Activated naive CD4-positive, alpha-beta T cell (primary cell): Measurements from ENCODE around the gene BAZ2B.

Experiments used
- DNase-seq, 4 experiments: peaks; one replicate each; lab custom pipeline; 2025; lab: John Stamatoyannopoulos, UW

Gene BAZ2B

DNA sequence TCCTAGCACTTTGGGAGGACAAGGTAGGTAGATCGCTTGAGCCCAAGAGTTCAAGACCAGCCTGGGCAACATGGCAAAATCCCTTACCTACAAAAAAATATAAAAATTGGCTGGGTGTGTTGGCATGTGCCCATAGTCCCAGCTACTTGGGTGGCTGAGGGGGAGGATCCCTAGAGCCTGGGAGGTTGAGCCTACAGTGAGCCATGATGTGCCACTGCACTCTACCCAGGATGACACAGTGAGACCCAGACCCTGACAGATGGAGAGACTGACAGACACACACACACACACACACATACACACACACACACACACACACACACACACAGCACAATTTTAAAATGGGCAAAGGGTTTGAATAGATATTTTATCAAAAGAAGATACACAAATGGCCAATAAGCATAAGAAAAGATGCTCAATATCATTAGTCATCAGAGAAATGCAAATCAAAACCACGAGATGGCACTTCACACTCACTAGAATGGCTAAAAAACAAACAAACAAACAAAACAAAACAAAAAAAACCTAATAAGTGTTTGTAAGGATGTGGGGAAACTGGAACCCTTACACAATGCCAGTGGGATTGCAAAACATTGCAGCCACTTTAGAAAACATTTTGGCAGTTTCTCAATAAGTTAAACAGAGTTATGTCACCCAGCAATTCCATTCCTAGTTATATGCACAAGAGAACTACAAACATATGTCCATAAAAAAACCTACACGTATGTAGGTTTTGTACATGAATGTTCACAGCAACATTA lies 42.3 kb downstream of the BAZ2B start:
- no peak for DNase-seq

DNA sequence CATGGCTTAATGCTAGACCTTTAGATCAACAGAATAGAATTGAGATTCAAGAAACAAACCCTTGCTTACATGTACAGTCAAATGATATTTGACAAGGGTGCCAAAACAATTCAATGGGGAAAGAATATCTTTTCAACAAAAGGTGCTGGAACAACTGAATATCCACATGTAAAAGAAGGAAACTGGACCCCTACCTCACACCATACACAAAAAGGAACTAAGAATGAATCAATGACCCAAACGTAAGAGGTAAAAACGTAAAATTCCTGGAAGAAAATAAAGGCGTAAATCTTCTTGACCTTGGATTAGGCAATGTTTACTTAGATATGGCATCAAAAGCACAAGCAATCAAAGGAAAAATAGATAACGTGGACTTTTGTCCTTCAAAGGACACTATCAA lies 43.1 kb downstream of the BAZ2B start:
- no peak for DNase-seq

DNA sequence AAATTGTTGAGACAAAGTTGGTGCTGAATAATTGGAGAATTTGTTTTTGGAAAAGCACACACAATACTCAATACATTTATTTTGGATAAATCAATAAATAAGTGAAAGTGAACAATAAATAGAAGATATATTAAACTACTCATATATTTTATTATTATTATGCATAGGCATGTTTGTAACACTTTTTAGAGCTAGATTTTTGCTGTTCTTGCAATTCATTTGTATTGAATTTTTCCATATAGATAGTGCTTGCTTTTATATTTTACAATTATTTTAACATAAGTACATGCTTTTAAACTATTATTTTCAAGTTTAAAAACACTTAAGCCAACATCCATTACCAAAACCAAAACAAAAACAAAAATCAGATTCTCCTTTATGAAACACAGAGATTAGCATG lies 43.9 kb downstream of the BAZ2B start:
- no peak for DNase-seq

DNA sequence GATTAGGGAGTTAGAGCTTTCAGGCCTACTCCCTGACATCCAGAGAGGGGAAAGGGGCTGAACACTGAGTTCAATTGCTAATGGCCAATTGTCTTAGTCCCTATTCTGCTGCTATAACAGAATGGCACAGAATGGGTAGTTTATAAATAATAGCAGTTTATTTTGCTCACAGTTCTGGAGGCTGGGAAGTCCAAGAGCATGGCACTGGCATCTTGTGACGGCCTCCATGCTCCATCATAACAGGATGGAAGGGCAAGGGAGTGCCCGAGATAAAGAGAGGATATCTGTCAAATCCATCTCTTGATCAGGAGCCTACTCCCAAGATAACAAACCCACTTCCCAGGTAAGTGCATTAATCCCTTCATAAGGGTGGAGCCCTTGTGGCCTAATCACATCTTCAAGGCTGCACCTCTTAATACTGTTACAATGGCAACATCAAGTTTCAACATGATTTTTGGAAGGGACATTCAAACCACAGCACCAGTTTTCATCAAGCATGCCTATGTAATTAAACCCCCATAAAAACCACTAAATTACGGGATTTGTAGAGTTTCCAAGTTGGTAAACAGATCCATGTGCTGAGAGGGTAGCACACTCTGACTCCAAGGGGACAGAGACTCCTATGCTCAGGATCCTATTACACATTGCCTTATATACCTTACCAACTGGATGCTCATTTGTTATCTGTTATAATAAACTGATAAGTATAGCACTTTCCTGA lies 44.6 kb downstream of the BAZ2B start:
- no peak for DNase-seq

DNA sequence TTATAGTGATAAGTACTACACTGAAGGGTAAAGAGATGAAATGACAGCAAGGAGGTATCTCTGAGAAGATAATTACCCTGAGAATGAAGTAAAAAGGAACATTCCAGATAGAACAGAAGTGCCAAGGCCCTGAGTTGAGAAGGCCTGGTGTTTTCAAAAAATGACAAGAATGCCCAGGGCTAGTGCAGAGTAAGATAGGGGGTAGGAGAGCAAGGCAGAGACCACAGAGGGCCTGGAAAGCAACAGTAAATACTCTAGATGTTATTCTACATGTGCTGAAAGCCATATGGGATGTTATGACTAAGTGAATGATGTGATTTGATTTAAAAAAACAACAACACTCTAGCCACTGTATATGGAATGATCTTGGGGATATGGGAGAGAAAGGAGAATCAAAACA lies 52.3 kb downstream of the BAZ2B start:
- no peak for DNase-seq

DNA sequence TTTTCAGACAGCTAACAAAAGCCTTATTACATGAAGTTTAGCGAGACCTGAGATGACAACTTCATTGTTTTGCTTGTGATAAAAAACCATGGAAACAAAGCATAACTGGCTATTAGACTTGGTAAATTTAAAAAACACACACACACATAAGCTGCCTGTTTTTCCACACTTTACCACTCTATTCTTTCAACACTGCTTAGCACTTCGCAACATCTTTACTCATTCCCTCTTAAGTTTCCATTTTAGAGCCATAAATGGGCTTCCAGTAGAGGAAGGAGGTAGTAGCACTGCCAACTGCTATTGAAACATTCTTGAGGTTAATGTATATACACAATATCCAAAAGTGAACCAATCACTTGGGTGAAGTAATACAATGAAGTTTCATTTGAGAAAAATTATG lies 54.1 kb downstream of the BAZ2B start:
- DNase-seq, result no peak

DNA sequence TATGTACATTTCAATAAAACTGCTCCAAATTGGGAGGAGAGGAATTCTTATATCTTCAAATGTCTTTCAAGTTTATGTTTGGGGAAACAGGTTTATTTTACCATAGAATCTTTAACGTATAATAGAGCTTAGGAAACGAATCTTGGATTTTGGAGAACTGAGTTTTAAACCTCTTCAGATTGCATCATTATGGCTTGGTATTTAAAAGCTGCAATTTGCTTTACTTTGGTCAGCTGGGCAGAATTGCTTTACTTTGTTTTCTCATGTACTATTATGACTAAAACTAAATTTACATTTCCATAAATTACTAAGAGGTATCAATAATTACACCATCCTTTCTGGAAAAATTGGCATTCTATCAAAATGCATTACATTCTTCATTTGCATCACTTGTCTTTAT lies 54.6 kb downstream of the BAZ2B start:
- no peak for DNase-seq

DNA sequence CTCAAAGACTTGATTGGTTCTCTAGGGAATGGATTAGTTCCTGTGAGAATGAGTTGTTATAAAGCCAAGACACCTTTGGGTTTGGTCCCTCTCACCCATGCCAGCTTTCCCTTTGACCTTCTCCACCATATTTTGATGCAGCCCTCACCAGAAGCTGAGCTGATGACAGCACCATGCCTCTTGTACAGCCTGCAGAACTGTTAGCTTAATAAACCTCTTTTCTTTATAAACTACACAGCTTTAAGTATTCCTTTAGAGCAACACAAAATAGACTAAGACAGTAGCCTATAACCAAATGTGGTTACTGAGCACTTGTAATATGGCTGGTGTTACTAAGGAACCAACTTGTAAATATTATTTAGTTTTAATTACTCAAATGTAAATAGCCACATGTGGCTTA lies 55.1 kb downstream of the BAZ2B start:
- DNase-seq, result no peak

DNA sequence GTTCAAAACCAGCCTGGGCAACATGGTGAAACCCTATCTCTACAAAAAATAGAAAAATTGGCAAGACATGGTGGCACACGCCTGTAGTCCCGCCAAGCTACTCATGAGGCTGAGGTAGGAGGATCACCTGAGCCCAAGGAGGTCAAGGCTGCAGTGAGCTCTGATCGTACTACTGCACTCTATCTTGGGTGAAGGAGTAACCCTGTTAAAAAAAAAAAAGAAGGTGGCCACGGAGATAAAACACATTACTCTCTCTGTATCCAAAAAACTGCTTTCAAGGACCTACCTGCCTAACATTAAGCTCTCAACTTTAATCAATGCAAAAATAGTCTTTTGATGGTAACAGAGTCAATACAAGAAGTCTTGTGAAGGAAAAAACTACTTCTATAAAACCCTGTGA lies 57.3 kb downstream of the BAZ2B start:
- DNase-seq, result no peak

DNA sequence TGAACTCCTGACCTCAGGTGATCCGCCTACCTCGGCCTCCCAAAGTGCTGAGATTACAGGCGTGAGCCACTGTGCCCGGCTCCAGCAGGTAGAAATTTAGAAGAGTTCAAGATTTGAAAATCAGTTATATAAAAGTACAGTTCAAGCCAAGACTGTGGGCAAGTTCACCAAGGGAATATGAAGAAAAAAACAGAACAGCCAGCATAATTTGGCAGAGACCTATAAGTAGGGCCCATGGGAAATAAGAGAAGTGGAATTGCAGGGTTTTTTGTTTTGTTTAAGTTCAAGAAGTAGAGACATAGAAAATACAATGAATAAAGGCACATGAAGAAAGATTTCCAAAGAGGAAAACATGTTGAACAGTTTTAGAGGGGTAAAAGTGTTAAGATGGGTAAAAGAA lies 57.9 kb downstream of the BAZ2B start:
- DNase-seq, result no peak

DNA sequence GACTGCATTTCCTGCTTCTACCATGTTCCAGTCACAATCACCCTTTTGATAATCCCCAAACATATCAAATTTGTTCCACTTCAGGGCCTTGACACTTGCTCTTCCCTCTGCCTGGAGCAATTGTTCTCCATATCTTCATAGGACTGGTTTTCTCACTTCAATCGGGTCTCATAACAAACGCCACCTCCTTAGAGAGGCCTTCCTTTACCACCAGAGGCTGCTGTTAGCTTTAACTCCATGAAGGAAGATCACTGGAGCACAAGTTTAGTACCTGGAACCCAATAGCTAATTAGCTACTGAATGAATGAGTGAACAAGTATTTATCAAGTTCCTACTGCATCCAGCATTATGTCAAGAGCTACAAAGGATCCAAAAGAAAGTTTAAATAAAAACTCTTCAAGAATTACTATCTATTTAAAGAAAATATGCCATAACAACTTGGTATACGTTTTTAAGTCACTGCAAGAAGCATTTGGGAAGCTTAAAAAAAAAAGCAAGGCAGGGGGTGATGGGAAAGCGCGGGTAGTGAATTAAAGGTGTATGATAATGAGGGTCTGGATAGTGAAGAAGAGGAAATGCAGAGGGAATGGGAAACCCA lies 58.8 kb downstream of the BAZ2B start:
- no peak for DNase-seq

DNA sequence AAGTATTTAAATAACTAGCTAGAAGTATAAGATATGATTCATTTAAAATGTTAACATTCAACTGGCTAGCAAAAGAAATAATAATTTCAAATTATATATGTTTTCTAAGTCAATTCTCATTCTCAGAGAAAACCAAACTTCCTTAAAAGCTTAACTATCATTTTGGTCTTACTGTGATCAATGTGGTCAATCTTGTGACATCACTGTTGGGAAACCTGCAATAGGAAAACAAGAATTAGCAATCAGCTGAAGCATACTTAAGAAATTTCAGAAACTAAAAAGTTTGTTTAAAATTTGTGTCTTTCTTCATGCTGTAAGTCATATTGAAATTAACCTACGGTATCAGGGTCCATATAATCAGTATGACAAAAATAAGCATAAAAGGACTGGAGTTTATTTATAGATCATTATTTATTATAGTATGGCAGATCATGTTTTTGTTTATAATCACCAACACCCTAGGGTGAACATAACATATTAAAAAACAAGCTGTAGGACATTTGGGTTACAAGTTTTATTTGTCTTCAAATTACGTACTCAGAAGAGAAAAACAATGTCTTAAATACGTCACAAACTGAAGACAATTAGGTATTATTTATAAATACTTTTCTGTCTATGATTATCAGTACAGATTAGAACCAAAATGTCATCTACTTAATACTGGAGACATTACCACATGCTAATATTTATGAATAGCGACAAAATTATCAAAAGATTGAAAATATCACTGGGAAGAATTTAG lies 60.5 kb downstream of the BAZ2B start:
- DNase-seq, result no peak

DNA sequence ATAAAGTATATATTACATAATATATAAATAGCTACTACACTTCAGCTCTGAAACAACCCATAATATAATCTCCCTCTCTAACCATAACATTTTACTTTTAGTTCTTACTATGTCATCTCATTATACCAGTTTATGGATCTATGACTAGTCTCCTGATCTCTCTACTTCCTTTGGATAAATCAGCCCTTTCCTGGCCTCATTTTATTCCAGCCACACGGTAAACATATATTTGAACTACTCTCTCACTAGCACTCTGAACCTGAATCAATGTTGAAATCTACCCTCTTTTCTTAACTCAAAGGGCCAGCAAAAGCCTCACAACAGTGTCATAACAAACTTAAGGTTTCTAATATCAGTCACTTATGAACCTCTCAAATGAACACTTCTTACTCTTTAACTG lies 62.6 kb downstream of the BAZ2B start:
- no peak for DNase-seq

DNA sequence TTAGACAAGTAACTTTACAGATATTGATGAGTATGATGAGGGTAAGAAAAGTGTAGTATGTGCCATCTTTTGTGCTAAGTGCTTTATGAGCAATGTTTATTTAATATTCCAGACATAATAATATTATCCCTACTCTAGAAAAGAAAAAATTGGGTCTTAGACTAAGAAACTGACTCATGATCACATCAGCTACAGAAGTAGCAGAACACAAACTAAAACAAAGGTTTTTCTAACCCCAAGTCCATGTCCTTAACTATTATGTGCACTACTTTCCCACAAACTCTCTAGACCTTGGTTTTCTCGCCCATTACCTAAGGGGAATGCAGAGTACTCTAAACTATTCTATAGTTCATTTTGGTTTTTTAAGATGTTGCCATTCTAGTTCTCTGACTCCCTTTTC lies 64.5 kb downstream of the BAZ2B start:
- DNase-seq, result no peak

DNA sequence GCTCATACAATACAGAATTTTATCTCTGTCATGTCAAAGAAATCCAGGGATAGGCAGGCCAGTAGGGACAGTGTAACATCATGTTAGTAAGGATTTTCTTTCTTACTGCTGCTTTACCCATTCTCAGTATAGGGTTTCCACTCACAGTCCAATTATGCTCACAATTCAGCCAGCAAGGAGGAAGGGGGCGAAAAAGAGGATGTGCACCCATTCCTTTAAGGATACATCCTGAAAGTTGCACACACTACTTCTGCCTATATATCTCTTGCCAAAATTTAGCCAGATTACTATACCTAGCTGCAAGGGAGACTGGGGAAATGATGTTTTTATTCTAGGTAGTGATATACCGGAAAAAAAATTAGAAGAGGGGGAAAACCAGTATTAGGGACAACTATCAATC lies 66.1 kb downstream of the BAZ2B start:
- DNase-seq, result no peak

DNA sequence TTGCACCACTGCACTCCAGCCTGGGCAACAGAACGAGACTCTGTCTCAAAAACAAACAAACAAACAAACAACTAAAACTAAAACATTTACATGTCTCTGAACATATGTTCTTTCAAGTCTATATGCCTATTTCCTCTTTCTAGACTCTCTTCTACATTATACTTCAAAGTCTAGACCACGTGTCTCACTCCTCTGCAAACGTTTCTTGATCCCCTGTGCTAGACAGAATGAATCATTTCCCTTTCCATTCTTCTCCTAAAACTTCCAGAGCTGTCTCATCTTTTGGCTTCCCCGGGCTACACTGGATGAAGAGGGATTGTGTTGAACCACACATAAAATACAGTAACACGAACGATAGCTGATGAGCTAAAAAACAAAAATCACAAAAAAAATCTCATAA lies 67.1 kb downstream of the BAZ2B start:
- DNase-seq, result no peak

DNA sequence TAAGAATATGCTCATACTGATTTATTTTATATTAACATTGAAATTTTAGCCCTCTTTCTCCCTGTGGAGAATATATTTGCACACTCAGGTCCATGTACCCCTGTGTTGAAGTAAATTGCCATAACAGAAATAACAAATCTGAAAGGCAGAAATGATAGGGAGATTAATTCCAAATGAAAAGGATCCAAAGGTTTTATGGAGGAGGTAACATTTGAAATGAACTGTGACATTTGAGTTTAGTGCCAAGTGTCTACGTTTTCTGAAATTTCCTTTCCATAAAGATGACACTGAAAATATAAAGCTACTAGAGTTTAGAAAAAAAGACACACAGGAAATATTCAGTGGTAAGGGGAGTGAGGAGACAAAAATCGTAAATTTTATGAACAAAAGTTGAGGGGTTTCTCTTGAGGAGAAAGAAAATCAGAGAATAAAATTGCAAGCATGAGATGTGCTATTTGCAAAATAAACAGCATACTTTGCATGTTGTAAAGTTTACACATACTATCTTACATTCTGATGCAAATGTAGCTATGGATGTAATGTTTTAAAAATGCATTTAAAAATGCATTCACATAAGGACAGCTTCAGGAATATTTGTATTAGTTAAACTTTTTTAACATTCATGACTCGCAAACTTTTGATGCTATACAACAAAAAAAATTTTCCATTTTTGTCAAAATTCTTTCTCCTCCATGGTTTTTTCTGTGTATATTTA lies 69.5 kb downstream of the BAZ2B start:
- DNase-seq, result no peak

DNA sequence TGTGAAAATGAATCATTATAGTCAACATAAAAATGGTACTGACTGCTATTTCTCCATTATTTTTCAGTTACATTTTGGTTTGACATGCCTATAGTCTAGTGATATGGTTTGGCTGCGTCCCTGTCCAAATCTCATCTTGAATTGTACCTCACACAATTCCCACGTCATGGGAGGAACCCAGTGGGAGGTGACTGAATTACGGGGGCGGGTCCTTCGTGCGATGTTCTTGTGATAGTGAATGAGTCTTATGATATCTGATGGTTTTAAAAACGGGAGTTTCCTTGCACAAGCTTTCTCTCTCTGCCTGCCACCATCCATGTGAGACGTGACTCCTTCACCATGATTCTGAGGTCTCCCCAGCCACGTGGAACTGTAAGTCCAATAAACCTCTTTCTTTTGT lies 70.3 kb downstream of the BAZ2B start:
- no peak for DNase-seq

DNA sequence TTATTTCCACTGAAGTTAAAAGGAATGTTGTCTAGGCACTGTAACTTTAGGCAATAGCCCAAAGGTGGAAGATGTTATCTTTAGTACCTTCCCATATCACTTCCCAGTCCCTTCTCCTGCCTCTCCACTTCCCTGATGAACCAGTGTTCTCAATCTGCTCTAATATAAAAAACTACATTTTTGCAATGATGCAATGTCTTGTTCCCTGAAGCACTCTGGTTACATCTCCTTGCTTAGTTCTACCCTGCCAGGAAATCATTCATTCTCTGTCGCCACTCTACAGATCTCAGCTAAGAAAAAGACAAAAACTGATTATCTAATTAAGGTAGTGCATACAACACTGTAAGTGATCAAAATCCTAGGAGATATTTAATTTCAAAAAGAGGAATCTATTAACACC lies 71.3 kb downstream of the BAZ2B start:
- no peak for DNase-seq

DNA sequence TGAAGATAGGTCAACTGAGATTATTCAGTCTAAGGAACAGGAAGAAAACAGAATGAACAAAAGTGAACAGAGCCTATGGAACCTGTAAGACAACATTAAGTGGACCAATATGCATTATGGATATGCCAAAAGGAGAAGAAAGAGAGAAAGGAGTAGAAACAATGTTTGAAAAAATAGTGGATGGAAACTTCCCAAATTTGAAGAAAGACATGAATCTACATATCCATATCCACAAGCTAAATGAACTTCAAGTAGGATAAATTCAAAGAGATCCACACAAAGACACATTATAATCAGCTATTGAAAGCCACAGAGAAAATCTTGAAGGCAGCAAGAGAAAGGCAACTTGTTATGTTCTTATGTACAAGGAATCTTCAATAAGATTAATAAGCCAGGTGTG lies 74.2 kb downstream of the BAZ2B start:
- no peak for DNase-seq

DNA sequence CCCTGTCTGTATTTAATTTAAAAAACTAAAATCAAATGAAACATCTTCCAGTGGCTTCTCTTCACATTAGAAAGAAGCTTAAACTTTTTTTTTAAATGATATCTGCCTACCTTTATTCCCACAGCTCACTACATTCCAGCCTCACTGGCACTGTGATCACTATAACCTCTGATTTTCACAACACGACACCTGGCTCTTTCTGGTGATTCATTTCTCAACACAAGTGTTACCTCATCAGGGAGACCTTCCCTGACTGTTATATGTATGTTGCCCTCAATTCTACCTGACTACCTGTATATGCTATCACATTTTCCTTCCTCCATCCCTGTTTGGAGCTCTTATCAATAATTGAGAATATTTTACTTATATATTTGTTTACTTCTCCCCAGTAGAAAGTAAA lies 76.6 kb downstream of the BAZ2B start:
- no peak for DNase-seq

DNA sequence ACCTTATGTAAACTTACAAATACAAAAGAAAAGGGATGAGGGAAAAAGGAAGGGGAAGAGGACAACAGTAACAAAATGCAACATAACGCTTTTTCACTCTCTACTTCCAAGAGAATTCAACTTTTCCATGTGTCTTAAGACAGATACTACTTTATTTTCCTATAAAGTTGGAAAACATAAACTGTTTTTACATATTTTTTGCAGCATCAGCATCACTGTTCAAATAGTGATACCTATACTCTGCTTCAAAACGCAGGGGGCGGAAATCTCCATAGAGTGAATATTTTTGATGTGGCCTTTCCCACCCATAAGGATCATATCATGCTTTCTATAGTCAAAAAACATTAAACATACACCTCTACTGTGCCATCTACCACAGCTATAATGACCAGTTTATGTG lies 77.5 kb downstream of the BAZ2B start:
- DNase-seq, result no peak
